SU-DHL-6 (cell line): ENCODE results near the gene NTN5.
A peak's percentile ranks its signal among the peaks of the same experiment; 100 is the strongest.

Source experiments
- H2AFZ ChIP-seq: fragments of 200-600 bp; sonication (generic); 2 replicates; pipeline ENCODE4 v1.6.1; 2014; ENCODE audit warnings: low read depth, mild to moderate bottlenecking, moderate library complexity, mixed read lengths, antibody characterized with exemption, low read length; ENCODE audit not compliant: severe bottlenecking
- H3F3A ChIP-seq: fragments of 200-600 bp; shearing (Covaris generic); 2 replicates; pipeline ENCODE4 v1.6.0; 2016; ENCODE audit warnings: antibody characterized with exemption, mild to moderate bottlenecking; ENCODE audit not compliant: insufficient read depth
- H3K27ac ChIP-seq: fragments of 200-600 bp; sonication (generic); 2 replicates; pipeline ENCODE4 v1.5.1; 2016; ENCODE audit warnings: low read depth, mild to moderate bottlenecking, low read length, moderate library complexity, mixed read lengths
- H3K27me3 ChIP-seq: fragments of 200-600 bp; sonication (generic), shearing (Covaris generic); 2 replicates; pipeline ENCODE4 v1.6.0; 2014; ENCODE audit warnings: mild to moderate bottlenecking, low read length
- H3K36me3 ChIP-seq: fragments of 200-600 bp; sonication (generic); 2 replicates; pipeline ENCODE4 v1.6.1; 2014; ENCODE audit warnings: mild to moderate bottlenecking, low read length, mixed read lengths
- H3K4me2 ChIP-seq: fragments of 300-600, 200-600 bp; shearing (Covaris generic), sonication (generic); 2 replicates; pipeline ENCODE4 v1.6.0; 2014; ENCODE audit warnings: low read length, low read depth, mild to moderate bottlenecking; ENCODE audit not compliant: poor library complexity, severe bottlenecking
- H3K4me3 ChIP-seq: fragments of 200-600 bp; sonication (generic); 2 replicates; pipeline ENCODE4 v1.5.1; 2014; ENCODE audit warnings: antibody characterized with exemption, low read length, mild to moderate bottlenecking, mixed read lengths; ENCODE audit not compliant: insufficient read depth, poor library complexity, severe bottlenecking
- H3K79me2 ChIP-seq: fragments of 200-600 bp; sonication (generic); 2 replicates; pipeline ENCODE4 v1.6.1; 2014; ENCODE audit warnings: mild to moderate bottlenecking, low read length, moderate library complexity; ENCODE audit not compliant: insufficient read depth
- H3K9ac ChIP-seq: fragments of 200-600 bp; sonication (generic); 2 replicates; pipeline ENCODE4 v1.7.0; 2014; ENCODE audit warnings: mild to moderate bottlenecking, low read length
- H3K9me2 ChIP-seq: fragments of 200-600 bp; sonication (generic); replicated peaks from 2 replicates; pipeline ENCODE4 v1.6.1; 2014; ENCODE audit warnings: low read length; ENCODE audit not compliant: insufficient read depth
- H3K9me3 ChIP-seq: fragments of 200-600 bp; sonication (generic); 2 replicates; pipeline ENCODE4 v1.6.1; 2014; ENCODE audit warnings: low read length, mixed read lengths; ENCODE audit not compliant: insufficient read depth
- H4K20me1 ChIP-seq: fragments of 200-600 bp; sonication (generic); 2 replicates; pipeline ENCODE4 v1.6.1; 2014; ENCODE audit warnings: low read depth, mild to moderate bottlenecking, antibody characterized with exemption, low read length, moderate library complexity, mixed read lengths
- EZH2phosphoT487 ChIP-seq: fragments of 200-600 bp; sonication (generic), shearing (Covaris generic); conservative IDR thresholded peaks from 2 replicates; pipeline ENCODE4 v1.6.1; 2018; ENCODE audit warnings: mild to moderate bottlenecking, antibody characterized with exemption, low read length, moderate library complexity, mixed read lengths
- TF ChIP-seq, protein P1 (sequence below): fragments of 200-600 bp; sonication (generic); IDR thresholded peaks from one replicate; pipeline ENCODE4 v1.5.1; 2017; ENCODE audit warnings: antibody characterized with exemption, mild to moderate bottlenecking, low read length, moderate library complexity; ENCODE audit not compliant: insufficient read depth, poor library complexity, severe bottlenecking

NTN5 gene

DNA sequence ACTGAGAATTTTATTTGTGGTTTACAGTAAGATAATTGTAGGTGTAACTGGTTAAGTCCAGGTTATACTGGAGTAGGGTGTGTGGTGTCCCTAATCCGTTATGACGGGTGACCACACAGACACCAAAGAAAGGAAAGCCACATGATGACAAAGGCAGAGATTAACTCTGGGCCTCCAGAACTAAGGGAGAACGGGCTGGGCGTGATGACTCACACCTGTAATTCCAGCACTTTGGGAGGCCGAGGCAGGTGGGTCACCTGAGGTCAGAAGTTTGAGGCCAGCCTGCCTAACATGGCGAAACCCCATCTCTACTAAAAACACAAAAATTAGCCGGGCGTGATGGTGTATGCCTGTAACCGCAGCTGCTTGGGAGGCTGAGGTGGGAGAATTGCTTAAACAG, 12.8 kb upstream of the NTN5 start:
- no peaks in the 10 kb centered on the region for H3K9me2 ChIP-seq
- H3K27me3 ChIP-seq, result no peaks in the 10 kb centered on the region
- H2AFZ ChIP-seq, result no peak overlapping the region
- H4K20me1 ChIP-seq, result no peaks in the 10 kb centered on the region
- no peak overlapping the region for H3K27ac ChIP-seq
- no peak overlapping the region for H3K4me2 ChIP-seq
- no peaks in the 10 kb centered on the region for H3K79me2 ChIP-seq
- H3K36me3 ChIP-seq, result no peaks in the 10 kb centered on the region
- H3K4me3 ChIP-seq, result no peak overlapping the region
- TF ChIP-seq EZH2phosphoT487, result no peak
- TF ChIP-seq, protein P1, sequence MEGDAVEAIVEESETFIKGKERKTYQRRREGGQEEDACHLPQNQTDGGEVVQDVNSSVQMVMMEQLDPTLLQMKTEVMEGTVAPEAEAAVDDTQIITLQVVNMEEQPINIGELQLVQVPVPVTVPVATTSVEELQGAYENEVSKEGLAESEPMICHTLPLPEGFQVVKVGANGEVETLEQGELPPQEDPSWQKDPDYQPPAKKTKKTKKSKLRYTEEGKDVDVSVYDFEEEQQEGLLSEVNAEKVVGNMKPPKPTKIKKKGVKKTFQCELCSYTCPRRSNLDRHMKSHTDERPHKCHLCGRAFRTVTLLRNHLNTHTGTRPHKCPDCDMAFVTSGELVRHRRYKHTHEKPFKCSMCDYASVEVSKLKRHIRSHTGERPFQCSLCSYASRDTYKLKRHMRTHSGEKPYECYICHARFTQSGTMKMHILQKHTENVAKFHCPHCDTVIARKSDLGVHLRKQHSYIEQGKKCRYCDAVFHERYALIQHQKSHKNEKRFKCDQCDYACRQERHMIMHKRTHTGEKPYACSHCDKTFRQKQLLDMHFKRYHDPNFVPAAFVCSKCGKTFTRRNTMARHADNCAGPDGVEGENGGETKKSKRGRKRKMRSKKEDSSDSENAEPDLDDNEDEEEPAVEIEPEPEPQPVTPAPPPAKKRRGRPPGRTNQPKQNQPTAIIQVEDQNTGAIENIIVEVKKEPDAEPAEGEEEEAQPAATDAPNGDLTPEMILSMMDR, result no peak
- no peaks in the 10 kb centered on the region for H3F3A ChIP-seq
- no peaks in the 10 kb centered on the region for H3K9me3 ChIP-seq
- no peak overlapping the region for H3K9ac ChIP-seq

DNA sequence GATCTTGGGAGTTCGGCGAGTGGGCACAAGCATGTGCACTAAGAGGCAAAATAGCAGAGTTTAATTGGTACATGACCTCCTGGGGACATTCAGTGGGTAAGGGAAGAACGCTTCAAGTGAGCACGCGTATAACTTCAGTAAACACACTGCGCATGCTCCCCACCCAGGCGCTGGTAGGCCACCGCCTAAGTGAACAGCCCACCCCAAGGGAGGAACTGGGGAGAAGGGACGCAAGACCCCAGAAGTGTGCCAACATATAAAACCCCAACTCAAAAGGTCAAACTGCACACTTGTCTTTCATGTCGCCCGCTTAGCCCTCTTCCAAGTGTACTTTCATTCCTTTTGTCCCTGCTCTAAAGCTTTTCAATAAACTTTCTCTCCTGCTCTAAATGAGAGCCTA, 10.5 kb upstream of the NTN5 start:
- Histone ChIP-seq H3K4me2 (peak overlapping the region; percentile 23), H3K9me3 (no peaks in the 10 kb centered on the region), H3K27me3 (no peaks in the 10 kb centered on the region), H3K36me3 (no peaks in the 10 kb centered on the region), H2AFZ (no peak overlapping the region), H4K20me1 (no peaks in the 10 kb centered on the region), H3F3A (no peaks in the 10 kb centered on the region), H3K9ac (no peak overlapping the region), H3K79me2 (no peaks in the 10 kb centered on the region), H3K27ac (no peak overlapping the region), H3K9me2 (no peaks in the 10 kb centered on the region), H3K4me3 (no peak overlapping the region)
- TF ChIP-seq, protein P1, result no peak
- no peak for TF ChIP-seq EZH2phosphoT487

DNA sequence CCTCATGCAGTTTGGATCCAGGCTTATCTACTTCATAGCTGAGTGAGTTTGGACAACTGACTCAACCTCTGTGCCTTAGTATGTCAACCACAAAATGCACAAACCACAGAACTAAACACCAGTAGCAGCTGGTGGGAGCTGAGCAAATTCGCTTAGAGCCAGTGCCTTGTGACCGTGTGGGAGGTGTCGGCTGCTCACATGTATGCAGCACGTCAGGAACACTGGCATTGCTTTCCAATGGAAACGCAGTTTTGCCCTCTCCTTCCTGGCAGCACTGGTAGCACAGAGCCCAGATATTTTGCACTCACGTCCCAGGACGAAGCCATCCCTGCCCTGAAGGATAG, 8.3 kb upstream of the NTN5 start:
- Histone ChIP-seq H3F3A (no peaks in the 10 kb centered on the region), H3K4me3 (no peak overlapping the region), H3K36me3 (no peaks in the 10 kb centered on the region), H3K27ac (no peak overlapping the region), H3K9ac (no peak overlapping the region), H3K9me2 (no peaks in the 10 kb centered on the region), H3K79me2 (no peaks in the 10 kb centered on the region), H4K20me1 (no peaks in the 10 kb centered on the region), H3K27me3 (no peaks in the 10 kb centered on the region), H3K4me2 (no peak overlapping the region), H3K9me3 (no peaks in the 10 kb centered on the region), H2AFZ (no peak overlapping the region)
- no peak for TF ChIP-seq EZH2phosphoT487
- TF ChIP-seq, protein P1, result no peak
